K562 (cell line): ENCODE data around the gene F2RL2. TPM values are rescaled to one million over a fixed set of nuclear protein-coding genes. Genes with fewer than 3 reads are reported as not detected.

ENCODE experiments used
- EHMT2 ChIP-seq: fragments of 450-650 bp; IDR thresholded peaks from 2 replicates; pipeline ENCODE4 v1.6.1; 2018; ENCODE audit warnings: antibody characterized with exemption
- MGA ChIP-seq: fragments of 450-650 bp; IDR thresholded peaks from 2 replicates; pipeline ENCODE4 v1.6.1; 2016; ENCODE audit warnings: mild to moderate bottlenecking, moderate library complexity
- NEUROD1 ChIP-seq: fragments of 150-350 bp; IDR thresholded peaks from 2 replicates; pipeline ENCODE4 v1.6.1; 2014; ENCODE audit warnings: borderline replicate concordance, low read length, low read depth; ENCODE audit not compliant: partially characterized antibody
- NR2F6 ChIP-seq: fragments of 450-650 bp; formaldehyde crosslinking; IDR thresholded peaks from 2 replicates; pipeline ENCODE4 v1.4.0; 2020; ENCODE audit warnings: mild to moderate bottlenecking
- PREB ChIP-seq: sonication (generic); formaldehyde crosslinking; IDR thresholded peaks from 2 replicates; pipeline ENCODE4 v1.8.1; 2023; ENCODE audit warnings: mild to moderate bottlenecking, missing genetic modification reagents
- SP1 ChIP-seq: sonication (generic); formaldehyde crosslinking; IDR thresholded peaks from 2 replicates; pipeline ENCODE4 v1.8.1; 2022; ENCODE audit warnings: mild to moderate bottlenecking, missing genetic modification reagents
- ZBTB9 ChIP-seq: fragments of 450-650 bp; formaldehyde crosslinking; IDR thresholded peaks from 2 replicates; pipeline ENCODE4 v1.4.0; 2020; ENCODE audit warnings: mild to moderate bottlenecking, moderate library complexity
- ZNF12 ChIP-seq: sonication (generic); formaldehyde crosslinking; IDR thresholded peaks from 2 replicates; pipeline ENCODE4 v1.4.0; 2020; ENCODE audit warnings: mild to moderate bottlenecking, missing genetic modification reagents
- ZNF77 ChIP-seq: fragments of 250-450 bp; sonication (Bioruptor Pico); IDR thresholded peaks from 2 replicates; pipeline ENCODE4 v1.5.0; 2020
- ZZZ3 ChIP-seq: fragments of 450-650 bp; IDR thresholded peaks from 2 replicates; pipeline ENCODE4 v1.6.1; 2016; ENCODE audit warnings: antibody characterized with exemption, mild to moderate bottlenecking, moderate library complexity
- polyA plus RNA-seq, 8 experiments: library from polyadenylated mRNA; depleted of rRNA in 4 of 8; stranded (reverse) in 5 of 8; unstranded in 3 of 8; fragments of >200 nt; fragmentation: Nextera tagmentation in 2 of 8; fragmentation: Illumina TruSeq in 1 of 8; extraction: Ambion mirVana in 2 of 8; extraction: Trizol in 1 of 8; gene quantifications; 2 replicates each; pipeline versions ENCODE4 v1.2.1 to v1.2.3, GENCODE V29; 2011 to 2014; ENCODE audit warnings: inconsistent platforms in 1 of 8, missing spikeins in 1 of 8
- total RNA-seq, 7 experiments: library from RNA; depleted of rRNA in 6 of 7; stranded (reverse); fragments of >200 nt in 6 of 7; fragmentation: Illumina TruSeq in 2 of 7; extraction: Trizol in 2 of 7; gene quantifications; 2 replicates each; pipeline versions ENCODE4 v1.2.1 to v1.2.3, GENCODE V29; 2011 to 2021; ENCODE audit warnings: low replicate concordance in 1 of 7
- TF ChIP-seq, protein P1 (sequence below): fragments of 450-650 bp; IDR thresholded peaks from 2 replicates; pipeline ENCODE4 v1.6.1; 2016; ENCODE audit warnings: mild to moderate bottlenecking

Gene F2RL2
- total and polyA plus RNA-seq, 9 of the 15 experiments (the other 6 are each of a cell fraction or from before 2014, with no cell fraction given): 0.03 to 0.12 (median 0.06) TPM; not detected in 3

DNA sequence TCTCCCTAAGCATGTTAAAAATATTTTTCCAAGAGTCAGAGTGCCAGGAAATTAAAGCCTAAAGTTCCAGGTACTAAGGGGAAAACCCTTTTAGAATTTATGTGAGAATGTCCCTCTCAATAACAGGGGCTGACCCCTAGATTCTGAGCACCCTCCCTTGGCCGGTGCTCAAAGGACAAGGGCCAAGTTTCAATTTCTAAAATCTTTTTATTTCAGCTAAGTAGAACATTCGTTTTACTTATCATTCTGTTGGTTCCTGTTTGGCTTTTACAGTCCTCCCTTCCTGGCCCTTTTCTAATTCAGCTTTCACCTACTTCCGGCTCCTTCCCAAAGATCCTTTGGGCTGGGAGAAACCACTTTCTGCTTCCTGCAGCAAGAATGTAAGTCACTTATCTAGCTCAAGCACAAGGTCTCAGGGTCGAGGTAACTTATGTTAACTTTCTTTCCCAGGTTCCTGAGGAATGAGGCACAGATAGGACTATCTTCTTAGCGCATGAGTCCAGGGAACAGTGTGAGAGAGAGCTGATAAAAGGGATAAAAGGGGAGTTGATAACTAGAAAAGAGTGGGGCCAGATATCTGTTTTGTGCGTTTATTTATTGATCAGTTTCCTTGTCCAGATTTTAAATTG is 34.6 kb upstream of the F2RL2 start (continued):
- peak; percentile 41; the same call in 1 of the 2 replicates for TF ChIP-seq MGA
- TF ChIP-seq NEUROD1: peak; percentile 65
- no peak for TF ChIP-seq PREB
- TF ChIP-seq ZNF77 (CRISPR knock-in tag): no peak
- no peak for TF ChIP-seq ZNF12 (CRISPR knock-in tag)
- TF ChIP-seq NR2F6 (CRISPR knock-in tag): no peak
- TF ChIP-seq, protein P1, sequence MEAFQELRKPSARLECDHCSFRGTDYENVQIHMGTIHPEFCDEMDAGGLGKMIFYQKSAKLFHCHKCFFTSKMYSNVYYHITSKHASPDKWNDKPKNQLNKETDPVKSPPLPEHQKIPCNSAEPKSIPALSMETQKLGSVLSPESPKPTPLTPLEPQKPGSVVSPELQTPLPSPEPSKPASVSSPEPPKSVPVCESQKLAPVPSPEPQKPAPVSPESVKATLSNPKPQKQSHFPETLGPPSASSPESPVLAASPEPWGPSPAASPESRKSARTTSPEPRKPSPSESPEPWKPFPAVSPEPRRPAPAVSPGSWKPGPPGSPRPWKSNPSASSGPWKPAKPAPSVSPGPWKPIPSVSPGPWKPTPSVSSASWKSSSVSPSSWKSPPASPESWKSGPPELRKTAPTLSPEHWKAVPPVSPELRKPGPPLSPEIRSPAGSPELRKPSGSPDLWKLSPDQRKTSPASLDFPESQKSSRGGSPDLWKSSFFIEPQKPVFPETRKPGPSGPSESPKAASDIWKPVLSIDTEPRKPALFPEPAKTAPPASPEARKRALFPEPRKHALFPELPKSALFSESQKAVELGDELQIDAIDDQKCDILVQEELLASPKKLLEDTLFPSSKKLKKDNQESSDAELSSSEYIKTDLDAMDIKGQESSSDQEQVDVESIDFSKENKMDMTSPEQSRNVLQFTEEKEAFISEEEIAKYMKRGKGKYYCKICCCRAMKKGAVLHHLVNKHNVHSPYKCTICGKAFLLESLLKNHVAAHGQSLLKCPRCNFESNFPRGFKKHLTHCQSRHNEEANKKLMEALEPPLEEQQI: peak; percentile 99
- TF ChIP-seq SP1 (CRISPR knock-in tag): peak; percentile 63; the same call in 1 of the 2 replicates
- TF ChIP-seq EHMT2: peak; percentile 63; the same call in 1 of the 2 replicates
- TF ChIP-seq ZBTB9: no peak
- no peak for TF ChIP-seq ZZZ3
